ENCODE data around the gene INPP5F.

Gene INPP5F

GRCh38 chr10:119691726-119692125 is 34.1 kb upstream of the INPP5F start:
- DNase-seq (ENCODE audit: extremely low spot score): no peak

GRCh38 chr10:119693262-119693957 is 32.4 kb upstream of the INPP5F start:
- DNase-seq (ENCODE audit: extremely low spot score): no peak
- POLR2A ChIA-PET: no interaction called here
- TF ChIP-seq PKNOX1 (IDR thresholded peaks at IDR 0.05) (no peak), HDGF (IDR thresholded peaks at IDR 0.05; ENCODE audit: borderline replicate concordance) (no peak), ZNF384 (IDR thresholded peaks at IDR 0.05) (no peak), SP1 (IDR thresholded peaks at IDR 0.05) (no peak), ELF4 (IDR thresholded peaks at IDR 0.05) (no peak)
- CTCF ChIA-PET: no interaction called here

More at GRCh38 chr10:119691726-119692125, 34.1 kb upstream of the INPP5F start:
- ChIA-PET POLR2A (no interaction called here), CTCF (no interaction called here)
- TF ChIP-seq NFRKB (IDR thresholded peaks at IDR 0.05) (no peak), FOXA1 (IDR thresholded peaks at IDR 0.05) (no peak)

- ChIA-PET CTCF (interaction anchor here (0.6 kb wide), 1 partner anchor 104 kb away, joined by 3 read pairs; no protein-coding TSS in a partner anchor), POLR2A (interaction anchor here (0.9 to 2.0 kb wide), 2 partner anchors 30 to 31 kb away, joined by 3 to 6 read pairs; partner anchors contain the start of gene INPP5F)
- DNase-seq (ENCODE audit: extremely low spot score): no peak
- no peak for TF ChIP-seq NFRKB (IDR thresholded peaks at IDR 0.05)
These were observed 31.2 kb upstream of the INPP5F start for GRCh38 chr10:119694608-119695007.

DNA sequence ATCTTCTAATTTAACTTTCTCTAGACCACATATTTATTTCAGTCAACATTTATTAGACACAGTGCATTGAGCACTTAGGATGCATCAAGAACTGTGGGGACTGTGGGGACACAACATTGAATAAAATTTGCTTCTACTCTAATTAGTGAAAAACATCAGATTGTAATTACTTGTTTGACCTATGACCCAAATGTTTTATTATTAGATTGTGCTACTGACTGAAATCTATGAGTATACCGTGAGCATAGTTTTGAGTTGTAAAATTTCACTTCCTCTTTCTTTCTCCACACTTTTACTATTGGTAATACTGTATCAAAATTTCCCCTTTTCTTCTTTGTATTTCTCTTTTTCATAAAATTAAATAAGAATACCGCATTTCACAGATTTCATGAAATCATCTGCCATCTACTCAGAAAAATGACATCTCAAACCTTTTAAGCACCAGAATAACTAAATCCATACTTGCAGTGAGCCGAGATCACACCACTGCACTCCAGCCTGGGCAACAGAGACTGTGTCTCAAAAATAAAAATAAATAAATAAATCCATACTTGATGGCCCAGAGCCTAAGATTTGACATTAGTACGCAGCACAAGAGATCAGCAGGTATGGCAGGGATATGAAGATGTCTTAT is 25.4 kb upstream of the INPP5F start:
- POLR2A ChIA-PET: no interaction called here
- DNase-seq (ENCODE audit: extremely low spot score): no peak
- CTCF ChIA-PET: no interaction called here
- TF ChIP-seq CTBP1 (IDR thresholded peaks at IDR 0.05; ENCODE audit: borderline replicate concordance) (no peak), FOXK2 (IDR thresholded peaks at IDR 0.05) (no peak)

- TF ChIP-seq ELF4 (IDR thresholded peaks at IDR 0.05) (no peak), ZNF384 (IDR thresholded peaks at IDR 0.05) (no peak), FOXM1 (IDR thresholded peaks at IDR 0.05; ENCODE audit: borderline replicate concordance) (no peak), BHLHE40 (IDR thresholded peaks at IDR 0.05; ENCODE audit: borderline replicate concordance) (no peak), ARNT (IDR thresholded peaks at IDR 0.05) (no peak), HDGF (IDR thresholded peaks at IDR 0.05; ENCODE audit: borderline replicate concordance) (no peak), NFRKB (IDR thresholded peaks at IDR 0.05) (no peak), SUZ12 (IDR thresholded peaks at IDR 0.05) (no peak)
- no peak for DNase-seq (ENCODE audit: extremely low spot score)
- ChIA-PET POLR2A (interaction anchor here (1.0 to 1.5 kb wide), 2 partner anchors 23 to 158 kb away, joined by 3 to 7 read pairs; partner anchors contain the start of gene INPP5F), CTCF (no interaction called here)
These were observed 24.0 kb upstream of the INPP5F start for GRCh38 chr10:119701861-119702260.

DNA sequence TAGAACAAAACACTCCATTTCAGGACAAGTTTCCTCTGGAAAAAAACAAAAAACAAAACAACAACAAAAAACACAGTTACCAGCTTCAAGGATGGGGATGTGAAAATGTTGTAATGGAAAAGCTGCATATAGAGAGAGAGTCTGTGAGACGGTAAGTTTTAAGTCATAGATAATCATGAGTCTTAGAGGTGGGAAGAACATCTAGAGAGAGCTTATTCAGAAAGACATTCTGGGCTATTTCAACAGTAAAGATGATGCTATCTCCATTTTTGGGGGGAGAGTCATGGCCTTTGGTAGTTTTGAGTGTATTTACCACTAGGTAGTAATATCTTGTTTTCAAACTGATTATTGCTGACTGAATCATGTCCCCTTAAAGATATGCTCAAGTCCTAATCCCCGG is 23.3 kb upstream of the INPP5F start:
- POLR2A ChIA-PET: interaction anchor here (1.0 kb wide), 1 partner anchor 159 kb away, joined by 3 read pairs; no protein-coding TSS in a partner anchor
- no peak for DNase-seq (ENCODE audit: extremely low spot score)
- TF ChIP-seq TARDBP (IDR thresholded peaks at IDR 0.05) (no peak), ELF4 (IDR thresholded peaks at IDR 0.05) (no peak), L3MBTL2 (conservative IDR thresholded peaks at IDR 0.05) (no peak), SUZ12 (IDR thresholded peaks at IDR 0.05) (no peak), BHLHE40 (IDR thresholded peaks at IDR 0.05; ENCODE audit: borderline replicate concordance) (no peak), NFRKB (IDR thresholded peaks at IDR 0.05) (no peak), ARNT (IDR thresholded peaks at IDR 0.05) (no peak), SP1 (IDR thresholded peaks at IDR 0.05) (no peak), CTBP1 (IDR thresholded peaks at IDR 0.05; ENCODE audit: borderline replicate concordance) (no peak)
- CTCF ChIA-PET: interaction anchor here (0.7 kb wide), 1 partner anchor 1390 kb away, joined by 4 read pairs; no protein-coding TSS in a partner anchor

GRCh38 chr10:119703903-119704508 is 21.8 kb upstream of the INPP5F start:
- no peak for TF ChIP-seq HDGF (IDR thresholded peaks at IDR 0.05; ENCODE audit: borderline replicate concordance)
- TF ChIP-seq ARNT (IDR thresholded peaks at IDR 0.05): no peak
- TF ChIP-seq PKNOX1 (IDR thresholded peaks at IDR 0.05): no peak
- no peak for TF ChIP-seq LEF1 (IDR thresholded peaks at IDR 0.05; ENCODE audit: borderline replicate concordance)
- no peak for TF ChIP-seq NFRKB (IDR thresholded peaks at IDR 0.05)
- TF ChIP-seq ZNF384 (IDR thresholded peaks at IDR 0.05): no peak
- TF ChIP-seq L3MBTL2 (conservative IDR thresholded peaks at IDR 0.05): no peak
- TF ChIP-seq FOXM1 (IDR thresholded peaks at IDR 0.05; ENCODE audit: borderline replicate concordance): no peak
- no peak for TF ChIP-seq FOXA1 (IDR thresholded peaks at IDR 0.05)
- no peak for TF ChIP-seq BHLHE40 (IDR thresholded peaks at IDR 0.05; ENCODE audit: borderline replicate concordance)
- TF ChIP-seq ELF4 (IDR thresholded peaks at IDR 0.05): no peak
- TF ChIP-seq TARDBP (IDR thresholded peaks at IDR 0.05): no peak
- TF ChIP-seq SUZ12 (IDR thresholded peaks at IDR 0.05): no peak
- TF ChIP-seq FOXK2 (IDR thresholded peaks at IDR 0.05): no peak
- TF ChIP-seq CTBP1 (IDR thresholded peaks at IDR 0.05; ENCODE audit: borderline replicate concordance): no peak
- no peak for TF ChIP-seq SP1 (IDR thresholded peaks at IDR 0.05)
- DNase-seq (ENCODE audit: extremely low spot score): no peak
- ChIA-PET CTCF (no interaction called here), POLR2A (interaction anchor here (1.0 kb wide), 1 partner anchor 22 kb away, joined by 6 read pairs; the partner anchor contains the start of gene INPP5F)

Data from HEK293T (cell line).